Measurements from ENCODE around the gene B4GALNT1. TPM values are rescaled to one million over a fixed set of nuclear protein-coding genes. Genes with fewer than 3 reads are reported as not detected.
A peak's percentile ranks its signal among the peaks of the same experiment; 100 is the strongest.

B4GALNT1 gene
- total and polyA plus RNA-seq, 10 of the 15 experiments (the other 5 are each of a cell fraction or from before 2014, with no cell fraction given), result 0.01 to 0.38 (median 0.14) TPM; not detected in 3

GRCh38 chr12:57614178-57614947, 18.6 kb downstream of the B4GALNT1 start:
- BruUV-seq (replicated peaks), result no TSS peak
- Histone ChIP-seq H3K79me2 (ENCODE audit: control insufficient read depth, insufficient read depth, low read length) (no peaks in the 10 kb centered on the region), H3K4me2 (ENCODE audit: control insufficient read depth, insufficient read depth) (peak overlapping the region; percentile 46), H3K9ac (ENCODE audit: control insufficient read depth, insufficient read depth, low read length) (no peak overlapping the region), H3K27me3 (replicated peaks in 1 of 2; ENCODE audit: control insufficient read depth in 2 of 2, insufficient read depth in 2 of 2, low read length in 1 of 2) (peaks cover under 1 to 4% of the 10 kb centered on the region in 2 experiments; a peak in 2 of 4 replicates), H3K4me1 (ENCODE audit: control insufficient read depth, insufficient read depth, low read length) (peaks cover 10% of the 10 kb centered on the region), H3K27ac (ENCODE audit: control insufficient read depth, insufficient read depth) (no peak overlapping the region; the same call in 1 of the 2 replicates), H3K9me3 (replicated peaks; ENCODE audit: control insufficient read depth, insufficient read depth, low read length) (no peaks in the 10 kb centered on the region), H4K20me1 (ENCODE audit: control insufficient read depth, insufficient read depth) (no peaks in the 10 kb centered on the region), H3K4me3 (no peak overlapping the region), H3K36me3 (ENCODE audit: control insufficient read depth in 2 of 2, insufficient read depth in 2 of 2, low read length in 1 of 2) (no peaks in the 10 kb centered on the region), H2AFZ (ENCODE audit: control insufficient read depth, low read depth, low read length) (peak overlapping the region; percentile 76)
- POLR2A ChIA-PET, result interaction anchor here (0.8 to 2.9 kb wide), 9 partner anchors 10 to 158 kb away, joined by 3 to 13 read pairs (median 3); partner anchors contain the start of genes DTX3 and EEF1AKMT3
- RAD21 ChIA-PET (ENCODE audit: unreplicated experiment), result interaction anchor here (0.6 to 2.3 kb wide), 11 partner anchors 8 to 184 kb away, joined by 3 to 16 read pairs (median 3); partner anchors contain the start of genes GLI1 and PIP4K2C
- intact Hi-C loops (cut with micrococcal nuclease; ENCODE audit: unreplicated experiment), result no loop called here
- SMC1A ChIA-PET (ENCODE audit: uncharacterized antibody, unreplicated experiment), result interaction anchor here (1.1 to 1.6 kb wide), 9 partner anchors 8 to 156 kb away, joined by 3 to 15 read pairs (median 5); partner anchors contain the start of gene PIP4K2C
- WGBS (ENCODE audit: insufficient coverage, insufficient replicate concordance, low lambda C conversion rate, missing lambda C conversion rate), result 14% methylated on average over 14 of the region's 14 CpGs
- peak; percentile 76 for ATAC-seq
- in situ Hi-C loops (cut with MboI), result no loop called here
- FAIRE-seq, result peak; percentile 77
- DNase-seq (ENCODE audit: low read depth, low spot score), result peak; percentile 33
- CTCF ChIA-PET, result interaction anchor here (0.6 to 5.1 kb wide), 21 partner anchors 9 to 400 kb away, joined by 3 to 49 read pairs (median 4); partner anchors contain the start of gene GLI1
- TF ChIP-seq PKNOX1 (IDR thresholded peaks at IDR 0.05), result peak; percentile 95
- TF ChIP-seq CREB1 (IDR thresholded peaks at IDR 0.05; ENCODE audit: low read depth), result peak; percentile 61; the same call in 1 of the 2 replicates
- TF ChIP-seq IKZF2 (IDR thresholded peaks at IDR 0.05), result 0 out of 4 replicates have a peak, but pooled peaks of 1 of the 2 experiments have one; percentile 26
- TF ChIP-seq, protein P1, sequence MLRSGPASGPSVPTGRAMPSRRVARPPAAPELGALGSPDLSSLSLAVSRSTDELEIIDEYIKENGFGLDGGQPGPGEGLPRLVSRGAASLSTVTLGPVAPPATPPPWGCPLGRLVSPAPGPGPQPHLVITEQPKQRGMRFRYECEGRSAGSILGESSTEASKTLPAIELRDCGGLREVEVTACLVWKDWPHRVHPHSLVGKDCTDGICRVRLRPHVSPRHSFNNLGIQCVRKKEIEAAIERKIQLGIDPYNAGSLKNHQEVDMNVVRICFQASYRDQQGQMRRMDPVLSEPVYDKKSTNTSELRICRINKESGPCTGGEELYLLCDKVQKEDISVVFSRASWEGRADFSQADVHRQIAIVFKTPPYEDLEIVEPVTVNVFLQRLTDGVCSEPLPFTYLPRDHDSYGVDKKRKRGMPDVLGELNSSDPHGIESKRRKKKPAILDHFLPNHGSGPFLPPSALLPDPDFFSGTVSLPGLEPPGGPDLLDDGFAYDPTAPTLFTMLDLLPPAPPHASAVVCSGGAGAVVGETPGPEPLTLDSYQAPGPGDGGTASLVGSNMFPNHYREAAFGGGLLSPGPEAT (IDR thresholded peaks at IDR 0.05; ENCODE audit: low read depth), result peak; percentile 70
- TF ChIP-seq FOS (IDR thresholded peaks at IDR 0.05; ENCODE audit: borderline replicate concordance, extremely low read depth, insufficient read length), result no peak
- TF ChIP-seq TCF3 (IDR thresholded peaks at IDR 0.05; ENCODE audit: borderline replicate concordance, insufficient read depth, low read depth, low read length), result peak; percentile 63; the same call in 1 of the 2 replicates
- TF ChIP-seq NFYB (IDR thresholded peaks at IDR 0.05; ENCODE audit: insufficient read depth, low read depth, low read length), result peak; percentile 55; the same call in 1 of the 2 replicates
- no peak for TF ChIP-seq ZNF24 (IDR thresholded peaks at IDR 0.05)
- no peak for TF ChIP-seq CTCF (IDR thresholded peaks at IDR 0.05 in 2 of 3, conservative IDR thresholded peaks at IDR 0.05 in 1 of 3; ENCODE audit: control insufficient read depth in 2 of 3, extremely low read depth in 1 of 3, insufficient read depth in 1 of 3, low read depth in 3 of 3, low read length in 3 of 3)
- TF ChIP-seq TCF12 (IDR thresholded peaks at IDR 0.05; ENCODE audit: low read depth, low read length), result peak; percentile 83
- 0 out of 2 replicates have a peak, but pooled peaks have one; percentile 26 for TF ChIP-seq RUNX3 (IDR thresholded peaks at IDR 0.05; ENCODE audit: low read length)
- TF ChIP-seq ZNF207 (IDR thresholded peaks at IDR 0.05; ENCODE audit: borderline replicate concordance), result no peak
- no peak for TF ChIP-seq NFYA (IDR thresholded peaks at IDR 0.05; ENCODE audit: borderline replicate concordance, low read depth, low read length)
- TF ChIP-seq, protein P2, sequence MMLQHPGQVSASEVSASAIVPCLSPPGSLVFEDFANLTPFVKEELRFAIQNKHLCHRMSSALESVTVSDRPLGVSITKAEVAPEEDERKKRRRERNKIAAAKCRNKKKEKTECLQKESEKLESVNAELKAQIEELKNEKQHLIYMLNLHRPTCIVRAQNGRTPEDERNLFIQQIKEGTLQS (IDR thresholded peaks at IDR 0.05; ENCODE audit: borderline replicate concordance, extremely low read depth, low read depth, low read length), result 0 out of 2 replicates have a peak, but pooled peaks have one; percentile 24
- TF ChIP-seq, protein P3, sequence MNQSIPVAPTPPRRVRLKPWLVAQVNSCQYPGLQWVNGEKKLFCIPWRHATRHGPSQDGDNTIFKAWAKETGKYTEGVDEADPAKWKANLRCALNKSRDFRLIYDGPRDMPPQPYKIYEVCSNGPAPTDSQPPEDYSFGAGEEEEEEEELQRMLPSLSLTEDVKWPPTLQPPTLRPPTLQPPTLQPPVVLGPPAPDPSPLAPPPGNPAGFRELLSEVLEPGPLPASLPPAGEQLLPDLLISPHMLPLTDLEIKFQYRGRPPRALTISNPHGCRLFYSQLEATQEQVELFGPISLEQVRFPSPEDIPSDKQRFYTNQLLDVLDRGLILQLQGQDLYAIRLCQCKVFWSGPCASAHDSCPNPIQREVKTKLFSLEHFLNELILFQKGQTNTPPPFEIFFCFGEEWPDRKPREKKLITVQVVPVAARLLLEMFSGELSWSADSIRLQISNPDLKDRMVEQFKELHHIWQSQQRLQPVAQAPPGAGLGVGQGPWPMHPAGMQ (IDR thresholded peaks at IDR 0.05; ENCODE audit: borderline replicate concordance), result no peak
